GM19239 (cell line): ENCODE results near the gene ZNF615.
"Not testable (repeated sequence)": the region's sequence is repeated elsewhere in the genome, so short reads cannot be mapped to it uniquely, and the experiment has no call there.

Experiments
- DNase-seq: peaks from one replicate; pipeline ENCODE4 v3.0.0; 2011; ENCODE audit warnings: low spot score; ENCODE audit not compliant: insufficient read length
- FAIRE-seq: peaks from 2 replicates; lab custom pipeline; 2011; peaks lifted over from hg19 to GRCh38; lab: Jason Lieb, UNC

Gene ZNF615

DNA sequence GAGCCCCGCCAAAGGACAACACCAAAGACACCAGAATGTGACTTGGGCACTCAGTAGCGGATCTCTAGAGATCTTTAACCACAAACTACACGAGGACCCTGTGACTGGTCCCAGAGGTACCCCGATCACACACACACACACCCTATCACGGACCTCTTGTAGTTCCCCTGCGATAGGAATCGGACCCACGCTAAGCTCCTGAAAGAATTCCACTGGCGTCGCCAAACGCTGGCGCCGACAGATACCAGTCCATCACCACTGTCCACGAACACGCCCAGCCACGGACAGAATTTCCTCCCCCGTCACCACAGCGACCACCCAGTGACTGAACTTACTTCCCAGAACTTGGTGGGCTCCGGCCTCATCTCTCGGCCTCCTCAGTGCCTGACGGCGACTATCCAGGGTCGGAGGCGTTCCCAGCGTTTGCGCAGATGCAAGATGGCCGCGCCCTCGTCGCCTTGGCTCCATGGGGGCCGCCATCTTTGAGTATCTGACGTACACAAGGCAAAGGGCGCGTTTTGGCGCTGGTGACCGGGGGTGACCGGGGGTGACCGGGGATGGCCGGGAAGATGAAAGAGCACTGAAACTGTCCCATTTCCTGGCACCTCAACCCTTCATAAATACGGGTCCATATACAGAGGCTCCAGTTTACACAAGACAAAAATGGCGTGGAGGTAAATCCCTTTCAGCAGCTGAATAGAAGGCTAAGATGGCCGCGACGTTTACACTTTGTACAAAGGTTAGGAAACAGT lies at the start of gene ZNF615:
Gene ZNF615, minus strand, starts transcription at position 406 of the 752 bp plus-strand sequence. CDS start 4,500 bp downstream, outside the sequence.
- DNase-seq (peak; percentile 45), FAIRE-seq (peak; percentile 99)

DNA sequence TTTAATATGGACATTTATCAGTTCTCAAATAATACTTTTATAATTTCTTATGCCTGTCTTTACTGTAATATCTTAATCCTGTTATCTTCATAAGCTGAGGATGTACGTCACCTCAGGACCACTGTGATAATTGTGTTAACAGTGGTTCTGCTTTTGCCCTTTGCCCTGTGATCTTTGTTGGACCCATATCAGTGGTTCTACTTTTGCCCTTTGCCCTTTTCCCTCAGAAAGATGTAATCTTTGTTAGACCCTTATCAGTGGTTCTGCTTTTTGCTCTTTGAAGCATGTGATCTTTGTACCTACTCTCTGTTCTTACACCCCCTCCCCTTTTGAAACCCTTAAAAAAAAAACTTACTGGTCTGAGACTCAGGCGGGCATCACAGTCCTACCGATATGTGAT lies 48.5 kb upstream of the ZNF615 start:
- not testable (repeated sequence) for DNase-seq, FAIRE-seq

- not testable (repeated sequence) for FAIRE-seq, DNase-seq
Observed at GRCh38 chr19:52051736-52052135, 43.7 kb upstream of the ZNF615 start.

GRCh38 chr19:52048555-52049501 lies 40.8 kb upstream of the ZNF615 start, which contains the start of gene ZNF432:
Gene ZNF432 (minus strand): TSS chr19:52048838. CDS start chr19:52046868, 1,970 bp downstream.
- peak; percentile 94 for FAIRE-seq
- DNase-seq = peak; percentile 40

DNA sequence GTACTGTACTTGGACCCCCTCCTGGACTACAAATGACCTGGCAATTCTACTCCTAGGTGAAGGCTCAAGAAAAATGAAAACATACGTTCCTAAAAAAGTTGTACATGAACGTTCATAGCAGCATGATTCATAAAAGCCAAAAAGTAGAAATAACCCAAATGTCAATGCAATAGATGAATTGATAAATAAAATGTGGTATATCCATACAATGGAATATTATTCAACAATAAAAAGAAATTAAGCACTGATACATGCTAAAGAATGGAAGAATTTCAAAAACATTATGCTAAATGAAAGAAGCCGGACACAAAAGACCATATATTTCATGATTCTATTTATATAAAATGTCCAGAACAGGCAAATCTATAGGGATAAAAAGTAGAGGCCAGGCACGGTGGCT lies 31.2 kb upstream of the ZNF615 start:
- DNase-seq = no peak
- FAIRE-seq = no peak

DNA sequence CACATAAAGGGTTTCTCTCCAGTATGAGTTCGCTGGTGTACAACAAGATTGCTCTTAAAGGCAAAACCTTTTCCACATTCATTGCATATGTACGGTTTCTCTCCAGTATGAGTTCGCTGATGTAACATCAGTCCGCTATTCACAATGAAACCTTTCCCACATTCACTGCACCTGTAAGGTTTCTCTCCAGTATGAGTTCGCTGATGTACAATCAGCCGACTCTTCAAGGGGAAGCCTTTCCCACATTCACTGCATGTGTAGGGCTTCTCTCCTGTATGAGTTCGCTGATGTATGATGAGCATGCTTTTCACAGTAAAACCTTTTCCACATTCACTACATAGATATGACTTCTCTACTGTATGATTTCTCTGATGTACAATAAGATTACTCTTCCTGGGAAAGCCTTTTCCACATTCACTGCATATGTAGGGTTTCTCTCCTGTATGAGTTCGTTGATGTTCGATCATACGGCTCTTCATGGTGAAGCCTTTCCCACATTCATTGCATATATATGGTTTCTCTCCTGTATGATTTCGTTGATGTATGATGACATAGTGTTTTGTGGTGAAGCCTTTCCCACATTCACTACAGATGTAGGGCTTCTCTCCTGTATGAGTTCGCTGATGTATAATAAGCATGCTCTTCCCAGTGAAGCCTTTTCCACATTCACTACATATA lies 26.2 kb upstream of the ZNF615 start:
- no peak for DNase-seq
- FAIRE-seq = no peak

GRCh38 chr19:52028780-52029123 lies 20.7 kb upstream of the ZNF615 start:
- no peak for DNase-seq
- no peak for FAIRE-seq

GRCh38 chr19:52028027-52028779 lies 20.2 kb upstream of the ZNF615 start, which contains the start of gene ZNF614:
Gene ZNF614 (minus strand): TSS chr19:52028379. CDS start chr19:52025745, 2,634 bp downstream.
- DNase-seq (peak; percentile 64), FAIRE-seq (peak; percentile 90)

DNA sequence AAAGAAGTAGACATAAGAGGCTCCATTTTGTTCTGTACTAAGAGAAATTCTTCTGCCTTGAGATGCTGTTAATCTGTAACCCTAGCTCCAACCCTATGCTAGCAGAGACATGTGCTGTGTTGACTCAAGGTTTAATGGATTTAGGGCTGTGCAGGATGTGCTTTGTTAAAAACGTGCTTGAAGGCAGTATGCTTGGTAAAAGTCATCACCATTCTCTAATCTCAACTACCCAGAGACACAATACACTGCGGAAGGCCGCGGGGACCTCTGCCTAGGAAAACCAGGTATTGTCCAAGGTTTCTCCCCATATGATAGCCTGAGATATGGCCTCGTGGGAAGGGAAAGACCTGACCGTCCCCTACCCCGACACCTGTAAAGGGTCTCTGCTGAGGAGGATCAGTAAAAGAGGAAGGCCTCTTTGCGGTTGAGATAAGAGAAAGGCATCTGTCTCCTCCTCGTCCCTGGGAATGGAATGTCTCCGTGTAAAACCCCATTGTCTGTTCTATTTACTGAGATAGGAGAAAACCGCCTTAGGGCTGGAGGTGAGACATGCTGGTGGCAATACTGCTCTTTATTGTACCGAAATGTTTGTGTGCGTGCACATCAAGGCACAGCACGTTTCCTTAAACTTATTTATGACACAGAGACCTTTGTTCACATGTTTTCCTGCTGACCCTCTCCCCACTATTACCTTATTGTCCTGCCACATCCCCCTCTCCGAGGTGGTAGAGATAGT lies 18.4 kb upstream of the ZNF615 start:
- not testable (repeated sequence) for FAIRE-seq, DNase-seq

- not testable (repeated sequence) for FAIRE-seq, DNase-seq
Observed at GRCh38 chr19:52024478-52024877, 16.5 kb upstream of the ZNF615 start.

DNA sequence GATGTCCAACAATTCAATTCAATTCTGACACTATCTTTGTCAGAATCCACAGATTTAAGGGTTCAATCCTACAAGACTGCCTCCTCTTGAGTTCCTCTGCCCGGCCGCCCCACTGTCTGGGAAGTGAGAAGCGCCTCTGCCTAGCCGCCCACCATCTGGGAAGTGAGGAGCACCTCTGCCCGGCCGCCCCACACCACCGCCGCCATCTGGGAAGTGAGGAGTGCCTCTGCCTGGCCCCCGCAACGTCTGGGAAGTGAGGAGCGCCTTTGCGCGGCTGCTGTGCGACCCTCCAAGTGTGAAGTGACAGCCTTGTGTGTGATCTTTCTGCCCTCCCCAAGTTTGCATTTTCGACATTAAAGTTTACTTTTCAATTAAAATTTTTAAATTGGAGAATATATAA lies 14.2 kb upstream of the ZNF615 start:
- FAIRE-seq (no peak), DNase-seq (no peak)

DNA sequence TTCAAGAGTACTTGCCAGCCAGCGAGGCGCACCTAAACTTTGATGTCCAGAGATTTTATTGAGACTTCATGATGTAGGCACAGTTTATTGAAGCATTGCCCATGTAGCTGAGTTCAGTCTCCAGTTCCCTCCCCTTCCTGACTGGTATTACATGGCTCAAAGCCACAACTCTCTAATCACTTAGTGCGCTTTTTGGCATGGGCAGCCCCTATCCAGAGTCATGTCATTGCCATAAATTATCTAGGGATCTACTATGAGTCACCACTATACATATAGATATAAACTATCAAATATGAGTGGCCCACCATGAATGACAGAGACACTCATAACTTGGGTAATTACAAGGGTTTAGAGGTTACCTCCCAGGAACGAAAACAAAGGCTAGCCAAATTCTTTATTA lies 12.5 kb upstream of the ZNF615 start:
- DNase-seq = no peak
- no peak for FAIRE-seq

- FAIRE-seq = no peak
- DNase-seq = no peak
Observed at GRCh38 chr19:52010674-52011073, 2.7 kb upstream of the ZNF615 start.

- FAIRE-seq (peak; percentile 73), DNase-seq (no peak)
Observed at GRCh38 chr19:52007451-52007805, 583 bp downstream of the ZNF615 start.

GRCh38 chr19:51994048-51994644 lies 13.9 kb downstream of the ZNF615 start:
- no peak for FAIRE-seq
- no peak for DNase-seq

DNA sequence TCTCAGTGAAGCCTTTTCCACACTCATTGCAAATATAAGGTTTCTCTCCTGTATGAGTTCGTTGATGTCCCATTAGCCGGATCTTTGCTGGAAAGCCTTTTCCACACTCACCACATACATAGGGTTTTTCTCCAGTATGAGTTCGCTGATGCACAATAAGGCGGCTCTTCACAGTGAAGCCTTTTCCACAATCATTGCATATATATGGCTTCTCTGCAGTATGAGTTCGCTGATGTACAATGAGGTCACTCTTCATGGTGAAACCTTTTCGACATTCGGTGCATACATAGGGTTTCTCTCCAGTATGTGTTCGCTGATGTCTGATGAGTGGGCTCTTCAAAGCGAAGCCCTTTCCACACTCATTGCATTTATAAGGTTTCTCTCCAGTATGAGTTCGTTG lies 14.6 kb downstream of the ZNF615 start:
- DNase-seq (no peak), FAIRE-seq (no peak)

- FAIRE-seq (peak; percentile 98), DNase-seq (peak; percentile 61)
Observed at GRCh38 chr19:51986309-51987291, 21.4 kb downstream of the ZNF615 start, which contains the start of gene ZNF350. Gene ZNF350 (minus strand): TSS chr19:51986840. CDS start chr19:51974360, 12,480 bp downstream.
